GM19023 (cell line): ENCODE data around the gene CD52.

Source experiments
- ATAC-seq: cut with Tn5 transposase; IDR thresholded peaks from one replicate; pipeline ENCODE4 v1.9.1; 2021; ENCODE audit warnings: mild to moderate bottlenecking, moderate library complexity; ENCODE audit not compliant: unreplicated experiment

CD52 gene, protein sequence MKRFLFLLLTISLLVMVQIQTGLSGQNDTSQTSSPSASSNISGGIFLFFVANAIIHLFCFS

DNA sequence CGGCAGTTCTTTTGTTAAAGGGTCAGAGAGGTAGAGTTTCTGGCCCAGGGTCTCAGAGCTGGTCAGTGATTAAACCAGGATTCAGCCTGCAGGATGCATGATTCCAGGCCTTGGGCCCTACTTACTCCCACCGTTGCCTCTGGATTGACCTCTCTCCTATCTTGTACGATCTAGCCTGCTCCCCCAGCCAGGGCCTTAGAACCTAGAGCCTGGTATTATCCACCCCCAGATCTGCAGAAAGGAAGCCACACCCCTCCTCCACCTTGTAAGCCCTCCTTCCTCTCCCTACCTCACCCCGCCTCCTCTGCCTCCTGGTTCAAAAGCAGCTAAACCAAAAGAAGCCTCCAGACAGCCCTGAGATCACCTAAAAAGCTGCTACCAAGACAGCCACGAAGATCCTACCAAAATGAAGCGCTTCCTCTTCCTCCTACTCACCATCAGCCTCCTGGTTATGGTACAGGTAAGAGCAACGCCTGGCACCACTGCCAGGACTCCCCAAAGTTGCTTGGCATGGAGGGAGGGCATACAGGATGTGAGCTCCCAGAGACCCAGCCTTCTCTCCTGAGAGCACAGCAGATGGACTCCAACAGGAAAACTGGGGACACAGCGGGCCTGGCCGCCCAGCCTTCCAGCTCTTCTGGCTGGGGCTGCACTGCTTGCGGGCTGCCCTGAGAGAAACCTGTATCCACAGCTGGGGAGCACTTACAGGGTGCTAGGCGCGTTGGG, at the start of gene CD52:
Gene CD52, plus strand, starts transcription at position 347 of the 726 bp plus-strand sequence. Its CDS starts 60 bp downstream, at position 407.
- no peak for ATAC-seq

DNA sequence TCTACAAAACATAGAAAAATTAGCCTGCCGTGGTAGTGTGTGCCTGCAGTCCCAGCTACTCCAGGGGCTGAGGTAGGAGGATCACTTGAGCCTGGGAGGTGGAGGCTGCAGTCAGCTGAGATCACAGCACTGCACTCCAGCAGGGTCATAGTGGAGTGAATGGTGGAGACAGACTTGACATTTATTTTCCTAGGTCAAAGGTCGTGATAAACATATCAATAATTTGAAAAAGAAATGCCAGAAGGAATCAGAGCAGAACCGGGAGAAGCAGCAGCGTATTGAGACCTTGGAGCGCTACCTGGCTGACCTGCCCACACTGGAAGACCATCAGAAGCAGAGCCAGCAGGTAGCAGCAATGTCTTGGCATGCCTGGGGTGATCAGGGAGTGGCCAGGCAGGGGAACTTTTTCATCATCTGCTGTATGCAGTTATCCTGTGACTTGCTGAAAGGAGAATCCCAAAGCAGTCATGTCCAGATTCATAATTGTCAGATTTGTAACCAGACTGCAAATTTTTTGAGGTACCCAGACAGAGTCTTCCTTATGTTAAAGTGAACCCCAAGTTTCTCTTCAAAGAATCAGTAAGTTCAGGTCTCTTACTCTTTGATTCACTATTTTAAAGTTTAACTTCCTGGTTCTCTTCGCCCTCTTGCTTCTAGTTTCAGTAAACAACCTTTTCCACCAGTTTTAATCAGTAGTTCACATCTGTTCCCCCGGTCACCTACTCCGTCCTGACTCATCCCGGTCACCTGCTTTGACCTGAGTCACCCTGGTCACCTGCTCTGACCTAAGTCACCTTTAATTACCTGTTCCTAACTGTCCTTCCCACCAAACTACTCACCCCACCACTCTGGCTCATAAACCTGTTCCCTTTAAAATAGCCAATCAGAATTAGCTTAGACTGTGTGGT, 49.2 kb upstream of the CD52 start:
- no peak for ATAC-seq

DNA sequence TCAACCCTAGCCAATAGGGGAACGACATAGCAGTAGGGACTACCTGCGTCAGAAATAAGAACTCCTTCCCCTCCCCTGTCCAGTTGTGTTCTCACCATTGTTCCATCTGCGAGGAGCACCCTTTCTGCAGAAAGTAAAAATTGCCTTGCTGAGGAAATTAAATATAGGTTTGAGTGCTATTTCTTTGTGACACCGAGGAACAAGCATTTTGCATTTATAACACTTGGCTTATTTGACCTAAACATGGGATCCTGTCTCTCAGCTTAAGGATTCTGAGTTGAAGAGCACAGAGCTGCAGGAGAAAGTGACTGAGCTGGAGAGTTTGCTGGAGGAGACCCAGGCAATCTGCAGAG, 48.6 kb upstream of the CD52 start:
- ATAC-seq, result no peak

DNA sequence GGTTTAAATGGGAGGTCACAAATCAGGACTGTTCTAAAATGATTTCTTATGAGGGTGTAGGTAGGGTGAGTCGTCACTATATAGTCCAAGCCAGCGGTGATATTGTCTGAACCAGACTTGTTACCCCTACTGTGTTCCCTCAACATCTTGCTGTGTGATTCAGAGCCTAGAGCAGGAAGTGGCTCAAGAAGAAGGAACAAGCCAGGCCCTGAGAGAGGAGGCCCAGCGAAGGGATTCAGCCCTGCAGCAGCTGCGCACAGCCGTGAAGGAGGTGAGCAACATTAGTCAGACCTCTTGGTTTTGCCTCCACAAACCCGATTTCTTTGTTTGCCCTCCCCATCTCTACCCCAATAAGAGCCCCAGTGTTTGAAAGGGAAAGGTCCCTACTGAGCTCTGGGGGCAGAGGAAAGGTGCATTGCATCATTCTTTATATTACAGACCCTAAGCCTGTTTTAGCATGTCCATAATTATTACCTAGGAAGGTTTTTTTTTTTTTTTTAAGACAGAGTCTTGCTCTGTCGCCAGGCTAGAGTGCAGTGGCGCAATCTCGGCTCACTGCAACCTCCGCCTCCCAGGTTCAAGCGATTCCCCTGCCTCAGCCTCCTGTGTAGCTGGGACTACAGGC, 42.8 kb upstream of the CD52 start:
- no peak for ATAC-seq

DNA sequence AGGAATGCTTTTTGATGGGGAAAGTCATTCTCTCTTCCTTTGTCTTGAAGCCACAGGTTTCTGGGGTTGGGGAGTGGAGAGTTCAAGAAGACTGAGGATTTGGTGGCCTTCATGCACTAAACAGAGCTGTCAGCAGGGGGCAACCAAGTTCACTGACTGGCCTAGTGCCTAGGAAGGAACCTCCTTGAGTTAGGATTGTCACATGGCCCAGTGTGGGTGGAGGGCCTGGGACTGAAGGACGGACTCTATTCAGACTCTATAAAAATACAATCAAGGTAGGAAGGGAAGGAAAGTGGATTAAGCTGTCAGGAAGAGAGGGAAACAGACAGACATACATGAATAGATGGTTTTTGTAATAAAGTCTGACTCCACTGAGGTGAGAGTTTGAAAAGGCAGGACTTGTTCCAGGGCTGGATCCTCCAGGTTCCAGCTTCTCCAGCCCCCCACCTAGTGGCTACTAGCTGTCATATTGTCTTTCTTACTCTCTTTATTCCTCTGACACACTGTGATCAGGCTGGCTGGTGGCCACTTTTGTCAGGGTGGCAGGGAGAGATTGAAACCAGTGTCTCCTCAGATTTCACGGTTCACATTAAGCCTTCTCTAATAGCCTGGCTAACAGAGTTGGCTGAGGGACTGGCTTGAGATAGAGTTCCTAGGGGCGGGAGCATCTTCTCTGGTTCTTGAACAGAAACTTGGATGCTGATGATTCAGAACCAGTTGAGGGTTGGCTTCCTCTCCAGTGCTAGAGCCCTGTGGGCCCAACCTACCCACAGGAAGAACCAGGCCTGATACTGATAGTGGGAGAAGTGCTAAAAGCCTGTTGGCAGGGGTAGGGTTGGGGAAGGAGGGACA, 42.0 kb upstream of the CD52 start:
- no peak for ATAC-seq

DNA sequence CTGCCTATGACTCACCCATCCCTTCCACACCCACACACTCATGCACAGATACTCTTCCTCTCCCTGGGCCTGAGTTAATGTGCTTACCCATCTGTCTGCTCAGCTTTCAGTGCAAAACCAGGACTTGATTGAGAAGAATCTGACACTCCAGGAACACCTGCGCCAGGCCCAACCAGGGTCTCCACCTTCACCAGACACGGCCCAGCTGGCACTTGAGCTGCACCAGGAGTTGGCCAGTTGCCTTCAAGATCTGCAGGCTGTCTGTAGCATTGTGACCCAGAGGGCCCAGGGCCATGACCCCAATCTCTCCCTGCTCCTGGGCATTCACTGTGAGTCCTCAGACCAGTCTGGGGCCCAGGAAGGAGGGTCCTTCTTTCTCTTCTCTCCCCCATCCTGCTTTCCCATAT, 41.3 kb upstream of the CD52 start:
- no peak for ATAC-seq

DNA sequence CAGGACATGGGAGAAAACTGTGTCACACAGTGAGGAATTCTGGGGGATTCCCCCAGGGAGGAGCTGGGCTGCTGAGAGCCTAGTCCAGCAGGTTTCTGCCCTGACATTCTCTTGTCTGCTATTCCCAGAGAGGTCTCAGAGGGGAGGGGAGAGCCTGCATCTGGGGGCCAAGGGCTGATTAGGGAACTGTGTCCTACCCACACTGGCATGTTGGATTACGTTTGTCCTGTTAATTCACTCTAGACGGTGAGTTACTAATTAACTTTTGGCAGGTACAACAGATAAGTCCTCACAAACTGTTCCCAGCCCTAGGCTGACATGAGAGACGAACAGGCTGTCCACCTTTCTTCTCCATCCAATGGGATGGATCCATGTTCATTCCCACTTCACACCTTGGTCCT, 40.5 kb upstream of the CD52 start:
- no peak for ATAC-seq

DNA sequence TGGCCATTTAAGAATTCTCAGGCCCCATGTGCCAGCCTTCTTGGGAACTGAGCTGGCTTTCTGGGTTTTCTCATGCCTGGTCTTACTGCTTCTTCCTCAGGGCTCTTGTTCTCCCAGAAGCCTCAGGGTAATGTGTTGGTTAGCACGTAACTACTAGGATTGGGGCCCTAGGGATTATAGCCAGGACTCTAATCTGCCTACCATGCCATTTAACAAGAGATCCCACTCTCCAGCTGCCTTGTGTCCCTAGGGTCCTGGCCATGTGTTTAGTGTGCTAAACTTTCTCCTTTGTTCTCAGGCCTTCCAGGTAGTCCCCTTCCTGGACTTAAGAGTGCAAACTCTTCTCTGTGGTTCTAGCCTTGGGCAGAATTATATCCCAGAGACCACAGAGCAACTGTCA, 40.0 kb upstream of the CD52 start:
- ATAC-seq, result no peak

DNA sequence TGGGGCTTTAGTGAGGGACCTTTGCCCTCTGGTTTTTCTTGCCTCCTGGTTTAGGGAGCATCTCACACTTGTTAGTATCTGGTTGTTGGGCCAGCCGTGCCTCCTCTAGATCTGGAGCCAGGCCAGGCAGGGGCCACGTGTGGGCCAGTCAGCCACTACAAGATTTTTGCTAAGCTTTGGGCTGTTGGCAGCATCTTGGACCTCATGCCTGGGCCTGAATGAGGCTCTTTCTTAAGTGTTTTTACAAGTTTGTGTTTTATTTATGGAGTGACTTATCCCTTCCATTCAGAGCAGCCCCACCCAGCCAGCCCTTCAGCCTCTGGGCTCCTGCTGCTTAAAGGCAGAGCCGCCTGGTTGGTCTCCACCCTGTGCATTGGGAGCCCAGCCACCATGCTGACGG, 39.5 kb upstream of the CD52 start:
- ATAC-seq, result no peak

DNA sequence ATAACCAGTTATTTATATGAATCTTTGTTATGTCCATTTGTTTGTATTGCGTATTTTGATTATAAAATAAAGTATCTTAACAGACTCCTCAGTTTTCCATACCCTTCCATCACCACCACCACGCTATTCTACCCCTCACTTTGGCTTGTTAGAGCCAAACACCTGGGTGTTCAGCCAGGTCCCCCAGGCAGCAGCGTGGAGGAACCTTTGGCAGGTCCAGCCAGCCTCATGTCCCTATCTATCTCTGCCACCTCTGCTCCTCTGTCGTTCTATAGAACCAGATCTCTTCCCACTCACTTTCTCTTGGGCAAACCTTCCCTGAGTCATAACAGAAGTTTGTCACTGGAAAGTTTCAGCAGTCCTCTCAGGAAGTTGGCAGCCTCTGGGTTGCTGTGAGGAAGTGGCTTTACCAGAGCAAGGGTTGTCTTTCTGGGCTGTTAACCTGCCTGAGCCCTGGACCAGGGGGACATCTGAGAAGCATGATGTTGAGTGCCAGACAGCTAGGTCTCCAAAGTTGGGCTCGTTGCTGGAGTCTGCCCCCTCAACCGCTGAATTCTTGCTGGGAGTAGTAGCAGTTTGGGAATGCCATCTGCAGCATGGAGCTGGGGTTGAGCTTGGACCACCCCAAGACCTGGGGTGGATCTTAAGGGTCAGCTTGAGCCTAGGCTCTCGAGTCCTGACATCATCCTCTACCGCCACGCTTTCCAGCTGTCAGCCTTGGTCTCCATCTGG, 38.9 kb upstream of the CD52 start:
- no peak for ATAC-seq

DNA sequence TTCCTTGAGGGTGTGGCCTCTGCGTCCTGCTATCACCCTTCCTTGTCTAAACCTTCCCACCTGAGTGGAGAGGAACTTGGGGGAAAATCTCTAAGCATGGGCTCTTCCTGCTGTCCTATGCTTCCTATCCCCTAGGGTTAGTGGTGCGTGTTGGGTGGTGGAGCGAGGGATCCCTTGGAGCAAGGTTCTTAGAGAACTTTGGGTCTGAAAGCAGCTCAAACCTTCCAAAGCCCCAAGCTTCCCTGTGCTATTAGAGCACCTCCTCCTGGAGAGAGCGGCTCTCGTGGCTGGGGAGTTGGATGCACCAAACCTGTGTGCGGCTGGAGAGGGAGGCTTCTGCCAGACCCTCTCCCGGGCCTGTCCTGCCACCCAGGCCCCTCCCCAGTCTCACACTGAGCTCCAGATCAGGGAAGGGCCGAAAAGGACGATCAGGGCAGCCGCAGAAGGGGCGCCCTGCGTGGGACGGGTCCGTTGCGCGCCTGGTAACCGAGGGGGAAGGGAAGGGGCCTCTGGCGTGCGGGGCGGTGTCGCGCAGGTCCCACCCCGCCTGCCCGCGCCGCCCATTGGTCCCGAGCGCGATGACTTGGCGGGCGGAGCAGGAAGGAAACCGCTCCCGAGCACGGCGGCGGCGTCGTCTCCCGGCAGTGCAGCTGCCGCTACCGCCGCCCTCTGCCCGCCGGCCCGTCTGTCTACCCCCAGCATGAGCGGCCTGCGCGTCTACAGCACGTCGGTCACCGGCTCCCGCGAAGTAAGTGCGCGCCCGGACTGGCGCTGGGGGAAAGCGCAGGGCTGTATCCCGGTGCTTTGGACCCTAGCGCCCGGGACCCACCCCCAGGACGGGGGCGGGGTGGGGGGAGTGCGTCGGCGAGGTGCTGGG, 38.1 kb upstream of the CD52 start, which contains the start of gene SH3BGRL3:
Gene SH3BGRL3, plus strand, starts transcription at position 631 of the 877 bp plus-strand sequence. Its CDS starts 70 bp downstream, at position 701.
- peak; percentile 72 for ATAC-seq

DNA sequence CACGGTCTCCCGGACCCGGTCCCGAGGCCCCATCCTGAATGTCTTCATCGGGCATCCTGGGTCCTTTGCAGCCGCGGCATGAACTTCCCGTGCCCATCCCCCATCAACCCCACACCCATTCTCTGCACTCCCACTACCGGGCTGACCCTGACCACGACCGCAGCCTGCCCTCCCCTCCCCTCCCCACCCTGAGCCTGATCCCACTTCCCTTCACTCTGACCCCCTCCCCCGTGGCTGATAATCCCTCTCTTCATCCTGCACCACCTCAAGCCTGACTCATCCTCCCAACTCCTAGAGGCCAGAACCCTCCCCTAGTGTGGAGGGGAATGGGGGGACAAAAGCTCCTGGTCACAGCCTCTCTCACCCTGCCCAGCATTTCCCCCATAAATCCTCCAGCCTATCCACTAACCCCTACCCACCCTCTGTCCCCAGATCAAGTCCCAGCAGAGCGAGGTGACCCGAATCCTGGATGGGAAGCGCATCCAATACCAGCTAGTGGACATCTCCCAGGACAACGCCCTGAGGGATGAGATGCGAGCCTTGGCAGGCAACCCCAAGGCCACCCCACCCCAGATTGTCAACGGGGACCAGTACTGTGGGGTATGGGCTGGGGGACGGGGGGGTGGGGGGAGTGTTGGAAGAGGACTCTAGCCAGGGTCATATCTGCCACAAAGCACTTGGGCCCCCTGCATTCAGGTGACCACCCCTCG, 37.3 kb upstream of the CD52 start:
- ATAC-seq, result no peak

DNA sequence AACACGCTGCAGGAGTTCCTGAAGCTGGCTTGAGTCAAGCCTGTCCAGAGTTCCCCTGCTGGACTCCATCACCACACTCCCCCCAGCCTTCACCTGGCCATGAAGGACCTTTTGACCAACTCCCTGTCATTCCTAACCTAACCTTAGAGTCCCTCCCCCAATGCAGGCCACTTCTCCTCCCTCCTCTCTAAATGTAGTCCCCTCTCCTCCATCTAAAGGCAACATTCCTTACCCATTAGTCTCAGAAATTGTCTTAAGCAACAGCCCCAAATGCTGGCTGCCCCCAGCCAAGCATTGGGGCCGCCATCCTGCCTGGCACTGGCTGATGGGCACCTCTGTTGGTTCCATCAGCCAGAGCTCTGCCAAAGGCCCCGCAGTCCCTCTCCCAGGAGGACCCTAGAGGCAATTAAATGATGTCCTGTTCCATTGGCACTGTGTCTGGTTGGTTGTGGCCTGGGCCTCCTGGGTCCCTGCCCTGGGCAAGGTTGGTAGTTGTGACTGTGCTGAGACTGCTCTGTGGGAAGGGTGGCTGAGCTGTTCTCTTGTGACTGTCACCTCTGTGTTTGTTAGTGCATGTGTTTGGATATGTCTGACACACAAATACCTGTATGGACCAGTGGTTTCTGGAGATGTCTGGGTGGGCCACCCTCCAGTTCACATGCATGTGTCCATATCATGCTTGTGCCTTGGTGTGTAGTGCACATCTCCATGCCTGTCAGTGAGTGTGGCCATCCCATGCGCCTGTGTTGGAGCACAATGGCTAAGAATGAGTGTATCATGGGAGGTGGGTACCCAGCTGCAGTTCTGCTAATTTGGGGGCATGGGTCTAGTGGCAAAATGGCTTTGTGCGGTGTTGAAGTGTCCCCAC, 36.4 kb upstream of the CD52 start:
- no peak for ATAC-seq

DNA sequence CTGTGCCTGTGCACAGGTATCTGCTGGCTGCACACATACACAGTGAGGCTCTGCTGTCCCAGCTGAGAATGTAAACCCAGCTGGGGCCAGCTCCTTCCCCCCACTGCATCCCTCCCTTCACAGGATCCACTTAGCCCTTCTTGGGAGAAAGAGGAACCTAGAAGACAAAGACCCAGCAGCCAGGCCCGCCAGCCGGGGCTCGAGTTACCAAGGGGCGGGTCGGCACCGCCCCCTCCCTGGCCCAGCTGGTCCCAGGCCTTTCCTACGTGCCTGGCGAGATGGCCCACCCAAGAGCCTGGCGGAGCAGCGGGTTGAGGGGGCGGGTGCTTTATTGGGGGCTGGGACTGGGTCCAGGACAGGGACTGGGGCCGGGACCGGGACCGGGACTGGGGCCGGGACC, 35.8 kb upstream of the CD52 start:
- ATAC-seq, result no peak

DNA sequence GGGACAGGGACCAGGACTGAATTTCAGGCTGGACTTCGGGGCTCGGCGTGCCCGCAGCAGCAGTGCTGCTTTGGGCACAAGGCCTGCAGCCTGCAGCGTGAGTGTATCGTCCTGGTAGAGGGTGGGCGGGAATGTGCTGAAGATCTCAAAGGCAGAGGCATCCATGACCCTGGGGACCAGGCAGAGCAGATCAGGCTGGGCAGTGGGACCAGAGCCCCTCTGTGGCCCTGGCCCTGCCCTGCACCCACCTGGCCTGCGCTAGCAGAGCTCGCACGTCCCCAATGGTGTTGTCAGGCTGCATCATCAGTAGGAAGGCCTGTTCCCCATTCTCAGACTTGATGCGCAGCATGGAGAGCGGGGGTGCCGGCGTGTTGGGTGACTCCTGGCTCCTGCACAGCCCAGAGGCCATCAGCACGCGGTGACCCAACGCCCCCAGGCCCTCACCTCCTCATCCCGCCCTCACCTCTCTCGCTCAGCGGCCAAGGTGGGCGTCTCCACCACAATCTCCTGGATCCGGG, 35.3 kb upstream of the CD52 start:
- no peak for ATAC-seq

DNA sequence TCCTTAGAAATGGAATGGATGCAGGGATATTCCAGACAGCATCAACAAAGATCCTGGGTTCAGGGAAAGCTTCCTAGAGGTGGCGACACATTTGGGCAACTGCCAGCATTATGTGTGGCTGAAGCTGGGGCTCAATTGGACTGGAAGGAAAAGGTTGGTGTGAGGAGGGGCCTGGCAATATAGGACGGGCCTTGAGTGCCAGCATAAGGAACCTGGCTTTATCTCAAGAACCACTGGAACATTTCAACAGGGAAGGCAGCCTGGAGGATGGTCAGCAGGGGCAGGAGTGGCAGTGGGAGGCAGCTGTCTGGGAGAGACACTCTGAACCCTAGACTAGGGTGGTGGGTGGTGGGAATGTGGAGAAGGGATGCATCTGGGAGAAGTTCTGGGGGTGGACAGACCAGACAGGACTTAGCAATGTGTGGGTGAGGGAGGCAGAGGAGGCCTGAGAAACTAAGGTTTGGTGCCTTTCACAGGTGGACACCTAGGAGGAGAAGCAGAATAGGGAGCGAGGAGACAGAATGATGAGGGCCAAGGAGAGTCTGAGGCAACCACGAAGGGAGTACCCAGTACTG, 34.4 kb upstream of the CD52 start:
- no peak for ATAC-seq
